Endothelial cell of umbilical vein (primary cell): ENCODE measurements around the gene DNAJC18. TPM values are rescaled to one million over a fixed set of nuclear protein-coding genes. Genes with fewer than 3 reads are reported as not detected.
"Not testable (repeated sequence)": the region's sequence is repeated elsewhere in the genome, so short reads cannot be mapped to it uniquely, and the experiment has no call there.

ENCODE experiments used
- BruUV-seq: library from RNA; stranded (reverse); fragments of 400-500 nt; replicated peaks from 2 replicates; lab custom pipeline; 2021; lab: Mats Ljungman, UMichigan
- CTCF ChIA-PET: fragments of 300-600, 350-600 bp; sonication (Branson Sonifier 250); formaldehyde crosslinking; loops from one replicate; lab custom pipeline; 2021; ENCODE audit warnings: antibody characterized with exemption, inconsistent platforms; lab: Charles Lee
- POLR2A ChIA-PET: fragments of 300-600, 350-600 bp; sonication (Branson Sonifier 250); formaldehyde crosslinking; loops from one replicate; lab custom pipeline; 2021; ENCODE audit warnings: antibody characterized with exemption, inconsistent platforms; lab: Charles Lee
- DNase-seq: peaks from one replicate; pipeline ENCODE4 v3.0.0-alpha.2; 2011; ENCODE audit warnings: low read depth, low spot score
- FAIRE-seq: peaks from 2 replicates; lab custom pipeline; 2011; peaks lifted over from hg19 to GRCh38; lab: Jason Lieb, UNC
- H2AFZ ChIP-seq: 2 replicates; pipeline ENCODE4 v1.6.0; 2012; ENCODE audit warnings: low read depth, low read length, control low read depth, inconsistent platforms
- H3K27ac ChIP-seq: 2 replicates; pipeline ENCODE4 v1.5.1; 2011; ENCODE audit warnings: low read depth, mild to moderate bottlenecking, control low read depth, low read length, moderate library complexity; ENCODE audit not compliant: insufficient read depth
- H3K27me3 ChIP-seq, 2 experiments: 2 replicates each; pipeline versions ENCODE4 v1.6.0 to v1.6.1; 2011; ENCODE audit warnings: low read length in 2 of 2, mixed read lengths in 1 of 2; ENCODE audit not compliant: control insufficient read depth in 2 of 2, insufficient read depth in 2 of 2
- H3K36me3 ChIP-seq, 2 experiments: 2 replicates in 1 of 2; 3 replicates in 1 of 2; pipeline ENCODE4 v1.5.1; 2011; ENCODE audit warnings: low read length in 2 of 2, mild to moderate bottlenecking in 1 of 2, moderate library complexity in 1 of 2; ENCODE audit not compliant: control insufficient read depth in 2 of 2, insufficient read depth in 2 of 2; ENCODE audit errors: extremely low read depth in 1 of 2
- H3K4me1 ChIP-seq: 3 replicates; pipeline ENCODE4 v1.5.1; 2011; ENCODE audit warnings: mild to moderate bottlenecking, low read length; ENCODE audit not compliant: control insufficient read depth, insufficient read depth; ENCODE audit errors: extremely low read depth
- H3K4me2 ChIP-seq: 2 replicates; pipeline ENCODE4 v1.6.1; 2011; ENCODE audit warnings: low read length, control low read depth, mixed read lengths; ENCODE audit not compliant: insufficient read depth
- H3K4me3 ChIP-seq, 3 experiments: fragments of 200-600 bp in 1 of 3; sonication (generic), shearing (Covaris generic) in 1 of 3; replicated peaks in 1 of 3; 2 replicates each; pipeline ENCODE4 v1.5.1; 2011 to 2016; ENCODE audit warnings: control low read depth in 3 of 3, low read length in 3 of 3, mild to moderate bottlenecking in 2 of 3, inconsistent platforms in 1 of 3, low read depth in 1 of 3, moderate library complexity in 1 of 3; ENCODE audit not compliant: insufficient read depth in 1 of 3
- H3K79me2 ChIP-seq: 2 replicates; pipeline ENCODE4 v1.6.0; 2012; ENCODE audit warnings: low read length, inconsistent platforms; ENCODE audit not compliant: control insufficient read depth, insufficient read depth
- H3K9ac ChIP-seq: replicated peaks from 2 replicates; pipeline ENCODE3; 2011; ENCODE audit warnings: low read length, control low read depth; ENCODE audit not compliant: insufficient read depth; ENCODE audit errors: extremely low read depth
- H3K9me1 ChIP-seq: replicated peaks from 3 replicates; pipeline ENCODE4 v1.6.0; 2011; ENCODE audit warnings: mild to moderate bottlenecking, low read length; ENCODE audit not compliant: control insufficient read depth, insufficient read depth; ENCODE audit errors: extremely low read depth
- H3K9me3 ChIP-seq: replicated peaks from 2 replicates; pipeline ENCODE4 v1.5.1; 2012; ENCODE audit warnings: low read length, inconsistent platforms; ENCODE audit not compliant: control insufficient read depth, insufficient read depth
- H4K20me1 ChIP-seq: replicated peaks from 2 replicates; pipeline ENCODE3; 2011; ENCODE audit warnings: mild to moderate bottlenecking, low read length; ENCODE audit not compliant: control insufficient read depth, insufficient read depth; ENCODE audit errors: extremely low read depth
- EZH2 ChIP-seq: IDR thresholded peaks from 2 replicates; pipeline ENCODE4 v1.6.1; 2012; ENCODE audit warnings: borderline replicate concordance, low read depth, mild to moderate bottlenecking, moderate library complexity, low read length, inconsistent platforms; ENCODE audit not compliant: severe bottlenecking
- FOS ChIP-seq: IDR thresholded peaks from 2 replicates; pipeline ENCODE4 v1.6.1; 2011; ENCODE audit warnings: mild to moderate bottlenecking, low read length, moderate library complexity, borderline replicate concordance; ENCODE audit not compliant: insufficient read depth
- GATA2 ChIP-seq: IDR thresholded peaks from 2 replicates; pipeline ENCODE4 v1.7.0; 2011; ENCODE audit warnings: low read depth, mild to moderate bottlenecking, moderate library complexity, mixed read lengths, low read length; ENCODE audit not compliant: insufficient read length, insufficient read depth
- JUN ChIP-seq: IDR thresholded peaks from 2 replicates; pipeline ENCODE4 v1.6.1; 2011; ENCODE audit warnings: borderline replicate concordance, low read depth; ENCODE audit not compliant: insufficient read length, insufficient read depth
- POLR2A ChIP-seq: IDR thresholded peaks from 2 replicates; pipeline ENCODE4 v1.6.1; 2012; ENCODE audit warnings: low read depth, mild to moderate bottlenecking, control low read depth, low read length
- POLR2AphosphoS5 ChIP-seq: IDR thresholded peaks from 2 replicates; pipeline ENCODE4 v1.6.1; 2012; ENCODE audit warnings: low read depth, mild to moderate bottlenecking, control low read depth, low read length, moderate library complexity; ENCODE audit not compliant: insufficient read depth
- dilution Hi-C: fragments of 300-500 bp; cut with MboI; formaldehyde crosslinking; loops from one replicate; pipeline ENCODE4 v1.15.0; 2019; ENCODE audit warnings: low sequenced_read_pairs; ENCODE audit not compliant: extremely low pct_ligation_motif_present
- intact Hi-C: fragments of 100-400 bp; cut with micrococcal nuclease; formaldehyde crosslinking; loops from one replicate; pipeline ENCODE4 v1.10.0; 2022
- polyA plus RNA-seq, 4 experiments: library from polyadenylated mRNA; depleted of rRNA in 3 of 4; stranded (reverse) in 3 of 4; unstranded in 1 of 4; fragments of >200 nt; gene quantifications; 2 replicates each; pipeline versions ENCODE4 v1.2.1 to v1.2.3, GENCODE V29; 2011 to 2012; ENCODE audit warnings: missing spikeins in 1 of 4
- total RNA-seq: library from RNA; stranded (reverse); gene quantifications from 2 replicates; pipeline ENCODE4 v1.2.3, GENCODE V29; 2021

Gene DNAJC18
- total and polyA plus RNA-seq, 2 donors (not counting 3 experiments of a cell fraction or from before 2014, with no cell fraction given): 23.2 to 52.6 TPM

DNA sequence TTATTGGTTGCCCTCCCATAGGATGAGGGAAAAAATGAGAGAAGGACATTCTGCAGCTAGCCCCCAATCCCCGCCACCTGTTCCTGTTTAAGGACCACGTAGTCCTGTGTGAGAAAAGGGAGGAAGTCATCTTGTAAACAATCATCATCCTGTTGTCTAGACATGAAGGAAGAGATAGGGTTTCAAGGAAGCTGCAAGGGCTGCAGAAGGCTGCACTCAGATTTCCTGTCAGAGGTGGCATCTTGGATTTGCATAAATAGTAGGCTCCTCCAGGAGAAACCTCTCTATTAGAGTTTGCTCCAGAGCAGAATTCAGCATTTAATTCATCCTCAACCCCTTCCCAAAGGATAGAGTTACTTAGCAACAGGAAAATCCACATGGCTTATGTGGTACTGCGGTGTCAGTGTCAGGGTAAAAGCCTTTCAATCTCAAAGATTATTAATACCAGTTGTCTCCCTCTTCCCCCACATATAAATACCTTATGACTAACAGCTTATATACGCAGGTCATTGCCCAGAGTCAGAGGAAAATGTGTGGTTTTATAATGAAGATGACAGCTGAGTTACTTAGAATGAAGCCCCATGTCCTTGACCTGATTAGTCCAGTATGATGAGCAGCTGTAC, 4.6 kb upstream of the DNAJC18 start:
- intact Hi-C loops: loop anchor here (1.0 kb wide), 3 partner anchors 18 to 69 kb away; partner anchors contain the start of genes ECSCR and STING1
- H3K9ac ChIP-seq: peak overlapping the region; percentile 40
- ChIA-PET CTCF (interaction anchor here (0.7 to 3.6 kb wide), 4 partner anchors 21 to 128 kb away, joined by 3 to 44 read pairs (median 12); partner anchors contain the start of gene STING1), POLR2A (interaction anchor here (0.6 to 2.1 kb wide), 2 partner anchors 38 to 52 kb away, joined by 3 to 7 read pairs; partner anchors contain the start of gene STING1)
- BruUV-seq: TSS peak; percentile 47
- no peaks in the 10 kb centered on the region for H3K27me3 ChIP-seq
- H3K9me3 ChIP-seq: no peaks in the 10 kb centered on the region
- H3K79me2 ChIP-seq: no peaks in the 10 kb centered on the region
- peak overlapping the region; percentile 71 for H3K4me2 ChIP-seq
- FAIRE-seq (peak; percentile 83), DNase-seq (peak; percentile 74)
- TF ChIP-seq JUN (peak; percentile 9), POLR2A (peak; percentile 60), EZH2 (no peak), GATA2 (peak; percentile 51), POLR2AphosphoS5 (peak; percentile 44), FOS (no peak)
- peak overlapping the region; percentile 94 for H3K27ac ChIP-seq
- no peak overlapping the region for H2AFZ ChIP-seq
- H3K4me1 ChIP-seq: peaks cover 64% of the 10 kb centered on the region
- H4K20me1 ChIP-seq: no peaks in the 10 kb centered on the region
- H3K4me3 ChIP-seq: no peak overlapping the region
- H3K9me1 ChIP-seq: no peaks in the 10 kb centered on the region
- dilution Hi-C loops: no loop called here
- peaks cover 19 to 20% of the 10 kb centered on the region in 2 experiments for H3K36me3 ChIP-seq

DNA sequence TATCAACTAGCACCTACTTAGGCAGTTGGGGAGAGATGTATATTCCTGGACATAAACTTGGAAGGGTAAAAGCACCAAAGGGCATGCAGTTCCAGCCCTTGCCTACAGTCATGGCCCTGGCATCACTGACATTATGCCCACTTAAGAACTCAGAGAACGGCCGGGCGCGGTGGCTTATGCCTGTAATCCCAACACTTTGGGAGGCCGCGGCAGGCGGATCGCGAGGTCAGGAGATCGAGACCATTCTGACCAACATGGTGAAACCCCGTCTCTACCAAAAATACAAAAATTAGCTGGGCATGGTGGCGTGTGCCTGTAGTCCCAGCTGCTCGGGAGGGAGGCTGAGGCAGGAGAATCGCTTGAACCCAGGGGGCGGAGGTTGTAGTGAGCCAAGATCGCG, 1.1 kb upstream of the DNAJC18 start:
- DNase-seq, BruUV-seq, intact Hi-C loops, H3K9me3 ChIP-seq, H3K27me3 ChIP-seq, H3K4me3 ChIP-seq, H3K27ac ChIP-seq, POLR2A ChIA-PET, H3K79me2 ChIP-seq, dilution Hi-C loops, H4K20me1 ChIP-seq, H3K9ac ChIP-seq, H2AFZ ChIP-seq, H3K9me1 ChIP-seq, H3K4me2 ChIP-seq, FAIRE-seq: not testable (repeated sequence)
- CTCF ChIA-PET: interaction anchor here (1.0 kb wide), 1 partner anchor 73 kb away, joined by 3 read pairs; no protein-coding TSS in a partner anchor
- Histone ChIP-seq H3K4me1 (peaks cover 41% of the 10 kb centered on the region), H3K36me3 (peaks cover 0 to 11% of the 10 kb centered on the region in 2 experiments)
